HepG2 (cell line): ENCODE results near the gene RALBP1. TPM values are rescaled to one million over a fixed set of nuclear protein-coding genes. Genes with fewer than 3 reads are reported as not detected.

Experiments
- ATAC-seq: fragments of 200-7000 bp; cut with Tn5 transposase; 3 replicates; pipeline ENCODE4 v1.9.1; 2020; ENCODE audit warnings: mild to moderate bottlenecking, moderate library complexity
- BruUV-seq: library from RNA; stranded (reverse); fragments of 400-500 nt; replicated peaks from 2 replicates; lab custom pipeline; 2021; lab: Mats Ljungman, UMichigan
- CTCF ChIA-PET: fragments of 300-600 bp; formaldehyde crosslinking; extraction: SDS; loops from one replicate; lab custom pipeline; 2021; ENCODE audit warnings: low total read pairs, inconsistent platforms, low intra/inter-chr PET ratio; lab: Yijun Ruan, JAX
- POLR2A ChIA-PET: fragments of 350-600 bp; sonication (Branson Sonifier 250); formaldehyde crosslinking; loops from one replicate; lab custom pipeline; 2020; ENCODE audit warnings: antibody characterized with exemption, inconsistent platforms; lab: Yijun Ruan, JAX
- DNase-seq: peaks from one replicate; pipeline ENCODE4 v3.0.0-alpha.2; 2015; ENCODE audit warnings: low spot score
- FAIRE-seq: peaks from 3 replicates; lab custom pipeline; 2011; peaks lifted over from hg19 to GRCh38; lab: Jason Lieb, UNC
- H2AFZ ChIP-seq: one replicate; pipeline ENCODE4 v1.6.1; 2011; ENCODE audit warnings: low read length, inconsistent platforms
- H3K27ac ChIP-seq: fragments of 300-600 bp; 3 replicates; pipeline ENCODE4 v1.8.0; 2011; ENCODE audit warnings: mixed run types, mild to moderate bottlenecking, mixed read lengths, low read length, inconsistent platforms; ENCODE audit not compliant: insufficient read depth; ENCODE audit errors: extremely low read length
- H3K27me3 ChIP-seq, 2 experiments: fragments of 200-600 bp in 1 of 2; 2 replicates in 1 of 2; 3 replicates in 1 of 2; pipeline versions ENCODE4 v1.6.0 to v1.8.0; 2011; ENCODE audit warnings: low read length in 2 of 2, mild to moderate bottlenecking in 2 of 2, moderate library complexity in 2 of 2, inconsistent platforms in 1 of 2; ENCODE audit not compliant: insufficient read depth in 2 of 2, control insufficient read depth in 1 of 2
- H3K36me3 ChIP-seq, 2 experiments: fragments of 200-600 bp in 1 of 2; replicated peaks in 1 of 2; 2 replicates in 1 of 2; 3 replicates in 1 of 2; pipeline versions ENCODE4 v1.5.1 to v1.8.0; 2011; ENCODE audit warnings: low read length in 2 of 2, inconsistent platforms in 1 of 2; ENCODE audit not compliant: insufficient read depth in 2 of 2, control insufficient read depth in 1 of 2
- H3K4me1 ChIP-seq: 2 replicates; pipeline ENCODE4 v1.5.1; 2012; ENCODE audit warnings: low read length, inconsistent platforms; ENCODE audit not compliant: insufficient read depth
- H3K4me2 ChIP-seq: 2 replicates; pipeline ENCODE4 v1.6.0; 2011; ENCODE audit warnings: low read depth, low read length, inconsistent platforms
- H3K4me3 ChIP-seq, 3 experiments: fragments of 200-600 bp in 1 of 3; sonication (generic), shearing (Covaris generic) in 1 of 3; replicated peaks in 1 of 3; 2 replicates each; pipeline ENCODE4 v1.5.1; 2011 to 2016; ENCODE audit warnings: low read length in 3 of 3, inconsistent platforms in 2 of 3, low read depth in 2 of 3, mild to moderate bottlenecking in 2 of 3, control low read depth in 1 of 3, mixed read lengths in 1 of 3; ENCODE audit not compliant: insufficient read depth in 1 of 3
- H3K79me2 ChIP-seq: one replicate; pipeline ENCODE4 v1.6.1; 2011; ENCODE audit warnings: low read length, inconsistent platforms; ENCODE audit not compliant: insufficient read depth
- H3K9ac ChIP-seq: 2 replicates; pipeline ENCODE4 v1.6.0; 2011; ENCODE audit warnings: mild to moderate bottlenecking, low read depth, low read length, inconsistent platforms; ENCODE audit not compliant: insufficient read depth
- H3K9me3 ChIP-seq: 2 replicates; pipeline ENCODE4 v1.5.1; 2012; ENCODE audit warnings: mild to moderate bottlenecking, low read length
- H4K20me1 ChIP-seq: 2 replicates; pipeline ENCODE4 v1.6.0; 2011; ENCODE audit warnings: inconsistent platforms, mild to moderate bottlenecking, low read length, moderate library complexity; ENCODE audit not compliant: insufficient read depth
- CREB1 ChIP-seq, 2 experiments: fragments of 450-650 bp in 1 of 2; IDR thresholded peaks; 2 replicates each; pipeline ENCODE4 v1.6.1; 2016 to 2017; ENCODE audit warnings: control low read depth in 1 of 2, mild to moderate bottlenecking in 1 of 2, missing compliant biosample characterization in 1 of 2, missing genetic modification characterization in 1 of 2
- DR1 ChIP-seq: sonication (generic); formaldehyde crosslinking; IDR thresholded peaks from 2 replicates; pipeline ENCODE4 v1.8.0; 2021; ENCODE audit warnings: mild to moderate bottlenecking, missing genetic modification reagents, inconsistent platforms
- EZH2 ChIP-seq: conservative IDR thresholded peaks from 2 replicates; pipeline ENCODE4 v1.6.1; 2012; ENCODE audit warnings: mild to moderate bottlenecking, low read depth, low read length, moderate library complexity
- HOXA7 ChIP-seq: sonication (generic); formaldehyde crosslinking; IDR thresholded peaks from 2 replicates; pipeline ENCODE4 v1.8.1; 2022; ENCODE audit warnings: mild to moderate bottlenecking, missing genetic modification reagents, moderate library complexity
- JARID2 ChIP-seq: sonication (generic); formaldehyde crosslinking; IDR thresholded peaks from 2 replicates; pipeline ENCODE4 v1.8.1; 2023; ENCODE audit warnings: missing genetic modification reagents, inconsistent platforms; ENCODE audit not compliant: insufficient replicate concordance
- MAFG ChIP-seq: sonication (generic); formaldehyde crosslinking; IDR thresholded peaks from 2 replicates; pipeline ENCODE4 v1.5.1; 2020; ENCODE audit warnings: mild to moderate bottlenecking, missing genetic modification reagents
- MEIS2 ChIP-seq: sonication (generic); formaldehyde crosslinking; IDR thresholded peaks from 2 replicates; pipeline ENCODE4 v1.9.0; 2021; ENCODE audit warnings: mild to moderate bottlenecking, missing genetic modification reagents
- NFKB2 ChIP-seq: sonication (generic); formaldehyde crosslinking; IDR thresholded peaks from 2 replicates; pipeline ENCODE4 v1.4.0; 2020; ENCODE audit warnings: missing genetic modification reagents, borderline replicate concordance
- RAD21 ChIP-seq: fragments of 450-650 bp; formaldehyde crosslinking; IDR thresholded peaks from 2 replicates; pipeline ENCODE4 v1.5.0; 2020; ENCODE audit warnings: mild to moderate bottlenecking
- RBM39 ChIP-seq: fragments of 200-400 bp; formaldehyde crosslinking; IDR thresholded peaks from one replicate; pipeline ENCODE4 v1.6.1; 2018; ENCODE audit warnings: antibody characterized with exemption, mild to moderate bottlenecking, low read depth, low read length; ENCODE audit not compliant: poor library complexity, severe bottlenecking
- RORA ChIP-seq: sonication (generic); formaldehyde crosslinking; IDR thresholded peaks from 2 replicates; pipeline ENCODE4 v1.5.0; 2020; ENCODE audit warnings: mild to moderate bottlenecking, missing genetic modification reagents, moderate library complexity
- SP140L ChIP-seq: sonication (generic); formaldehyde crosslinking; IDR thresholded peaks from 2 replicates; pipeline ENCODE4 v1.4.0; 2020; ENCODE audit warnings: missing genetic modification reagents, borderline replicate concordance
- ZNF569 ChIP-seq: sonication (generic); formaldehyde crosslinking; IDR thresholded peaks from 2 replicates; pipeline ENCODE4 v1.5.0; 2020; ENCODE audit warnings: mild to moderate bottlenecking, missing genetic modification reagents, moderate library complexity, borderline replicate concordance
- WGBS: methylation state at CpG from one replicate; pipeline ENCODE4 v1.1.6; 2017; ENCODE audit warnings: low lambda C conversion rate; 5-methylcytosine and 5-hydroxymethylcytosine counted together
- in situ Hi-C: cut with HindIII; loops from 2 replicates; pipeline ENCODE4 v1.10.0; 2017; ENCODE audit warnings: low pct_unique_long_range_greater_than_20kb; ENCODE audit not compliant: extremely low pct_ligation_motif_present
- intact Hi-C: fragments of 100-400 bp; cut with micrococcal nuclease; formaldehyde crosslinking; loops from one replicate; pipeline ENCODE4 v1.10.0; 2022; ENCODE audit not compliant: unreplicated experiment
- polyA plus RNA-seq, 8 experiments: library from polyadenylated mRNA; depleted of rRNA in 3 of 8; stranded (reverse) in 7 of 8; unstranded in 1 of 8; fragments of >200 nt; fragmentation: Illumina TruSeq in 4 of 8; extraction: Trizol in 4 of 8; gene quantifications; 2 replicates each; pipeline versions ENCODE4 v1.2.1 to v1.2.3, GENCODE V29; 2011 to 2016; ENCODE audit warnings: low read depth in 4 of 8, missing spikeins in 1 of 8, mixed read lengths in 1 of 8; ENCODE audit not compliant: insufficient read depth in 1 of 8
- total RNA-seq, 5 experiments: library from RNA; depleted of rRNA; stranded (reverse); fragments of >200 nt; fragmentation: Illumina TruSeq; extraction: Trizol; gene quantifications; 2 replicates each; pipeline ENCODE4 v1.2.3, GENCODE V29; 2016; ENCODE audit warnings: low read depth in 1 of 5
- TF ChIP-seq, protein P1 (sequence below): sonication (generic); formaldehyde crosslinking; IDR thresholded peaks from 2 replicates; pipeline ENCODE4 v1.5.0; 2020; ENCODE audit warnings: missing genetic modification reagents
- TF ChIP-seq, protein P2 (sequence below): sonication (generic); formaldehyde crosslinking; IDR thresholded peaks from 2 replicates; pipeline ENCODE4 v1.4.0; 2020; ENCODE audit warnings: missing genetic modification reagents
- TF ChIP-seq, protein P3 (sequence below): sonication (generic); formaldehyde crosslinking; IDR thresholded peaks from 2 replicates; pipeline ENCODE4 v1.5.1; 2020; ENCODE audit warnings: missing genetic modification reagents, mild to moderate bottlenecking, borderline replicate concordance
- TF ChIP-seq, protein P4 (sequence below): sonication (generic); formaldehyde crosslinking; IDR thresholded peaks from 2 replicates; pipeline ENCODE4 v1.4.0; 2020; ENCODE audit warnings: missing genetic modification reagents

The RALBP1 gene
- total and polyA plus RNA-seq, 2 of the 13 experiments (the other 11 are each of a cell fraction or from before 2014, with no cell fraction given), result 24.5 to 33.1 TPM

DNA sequence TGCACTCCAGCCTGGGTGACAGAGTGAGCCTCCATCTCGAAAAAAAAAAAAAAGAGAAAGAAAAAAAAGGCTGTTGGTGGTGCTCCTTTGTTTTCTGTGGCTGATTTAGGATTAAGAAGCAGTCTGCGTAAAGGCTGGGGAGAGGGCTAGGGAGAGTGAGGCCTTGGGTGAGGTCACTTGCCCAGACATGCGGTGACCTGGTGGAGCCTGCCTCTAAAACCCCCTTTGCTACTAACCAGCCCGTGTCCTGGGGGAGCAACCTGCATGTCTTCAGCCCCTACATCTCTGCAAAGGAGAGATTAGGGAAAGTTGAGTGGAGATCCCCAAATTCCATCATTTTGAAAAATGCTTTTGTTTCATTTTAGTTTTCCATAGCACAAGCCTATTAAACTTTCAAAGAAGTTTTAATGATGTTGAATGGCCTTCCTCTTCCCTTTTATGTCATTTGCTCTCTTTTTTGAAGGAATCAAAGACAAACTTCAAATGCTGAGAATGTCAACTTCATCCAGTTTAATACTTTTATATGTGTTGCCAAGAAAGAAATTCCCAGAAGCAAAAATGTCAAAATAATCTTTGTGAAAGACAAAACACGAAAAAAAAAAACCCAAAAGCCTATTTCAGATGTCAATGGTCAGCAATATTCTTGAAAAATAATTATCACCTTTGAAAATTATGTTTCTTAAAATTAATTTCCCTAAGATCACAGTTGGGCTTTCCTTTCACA lies 38.9 kb upstream of the RALBP1 start:
- WGBS, result 43% methylated on average over 5 of the region's 5 CpGs
- FAIRE-seq, result no peak
- no peak overlapping the region for H3K4me3 ChIP-seq
- DNase-seq, result no peak
- CTCF ChIA-PET, result no interaction called here
- intact Hi-C loops, result no loop called here
- H3K79me2 ChIP-seq, result no peaks in the 10 kb centered on the region
- no peak for ATAC-seq
- H3K36me3 ChIP-seq, result no peaks in the 10 kb centered on the region
- no peaks in the 10 kb centered on the region; a peak in 1 of 5 replicates for H3K27me3 ChIP-seq
- in situ Hi-C loops, result no loop called here
- H3K9me3 ChIP-seq, result no peaks in the 10 kb centered on the region
- no peak overlapping the region for H3K4me2 ChIP-seq
- H3K27ac ChIP-seq, result no peak overlapping the region
- POLR2A ChIA-PET, result no interaction called here
- no TSS peak for BruUV-seq
- no peak overlapping the region for H2AFZ ChIP-seq
- H4K20me1 ChIP-seq, result no peaks in the 10 kb centered on the region
- peaks cover 6% of the 10 kb centered on the region; the same call in 1 of the 2 replicates for H3K4me1 ChIP-seq
- H3K9ac ChIP-seq, result no peak overlapping the region
- TF ChIP-seq HOXA7, result no peak
- TF ChIP-seq DR1 (CRISPR knock-in tag), result no peak
- TF ChIP-seq SP140L (CRISPR knock-in tag), result no peak
- TF ChIP-seq, protein P1, sequence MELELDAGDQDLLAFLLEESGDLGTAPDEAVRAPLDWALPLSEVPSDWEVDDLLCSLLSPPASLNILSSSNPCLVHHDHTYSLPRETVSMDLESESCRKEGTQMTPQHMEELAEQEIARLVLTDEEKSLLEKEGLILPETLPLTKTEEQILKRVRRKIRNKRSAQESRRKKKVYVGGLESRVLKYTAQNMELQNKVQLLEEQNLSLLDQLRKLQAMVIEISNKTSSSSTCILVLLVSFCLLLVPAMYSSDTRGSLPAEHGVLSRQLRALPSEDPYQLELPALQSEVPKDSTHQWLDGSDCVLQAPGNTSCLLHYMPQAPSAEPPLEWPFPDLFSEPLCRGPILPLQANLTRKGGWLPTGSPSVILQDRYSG (CRISPR knock-in tag), result no peak
- TF ChIP-seq NFKB2, result no peak
- TF ChIP-seq, protein P2, sequence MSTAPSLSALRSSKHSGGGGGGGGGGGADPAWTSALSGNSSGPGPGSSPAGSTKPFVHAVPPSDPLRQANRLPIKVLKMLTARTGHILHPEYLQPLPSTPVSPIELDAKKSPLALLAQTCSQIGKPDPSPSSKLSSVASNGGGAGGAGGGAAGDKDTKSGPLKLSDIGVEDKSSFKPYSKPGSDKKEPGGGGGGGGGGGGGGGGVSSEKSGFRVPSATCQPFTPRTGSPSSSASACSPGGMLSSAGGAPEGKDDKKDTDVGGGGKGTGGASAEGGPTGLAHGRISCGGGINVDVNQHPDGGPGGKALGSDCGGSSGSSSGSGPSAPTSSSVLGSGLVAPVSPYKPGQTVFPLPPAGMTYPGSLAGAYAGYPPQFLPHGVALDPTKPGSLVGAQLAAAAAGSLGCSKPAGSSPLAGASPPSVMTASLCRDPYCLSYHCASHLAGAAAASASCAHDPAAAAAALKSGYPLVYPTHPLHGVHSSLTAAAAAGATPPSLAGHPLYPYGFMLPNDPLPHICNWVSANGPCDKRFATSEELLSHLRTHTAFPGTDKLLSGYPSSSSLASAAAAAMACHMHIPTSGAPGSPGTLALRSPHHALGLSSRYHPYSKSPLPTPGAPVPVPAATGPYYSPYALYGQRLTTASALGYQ, result no peak
- TF ChIP-seq RORA (CRISPR knock-in tag), result no peak
- TF ChIP-seq, protein P3, sequence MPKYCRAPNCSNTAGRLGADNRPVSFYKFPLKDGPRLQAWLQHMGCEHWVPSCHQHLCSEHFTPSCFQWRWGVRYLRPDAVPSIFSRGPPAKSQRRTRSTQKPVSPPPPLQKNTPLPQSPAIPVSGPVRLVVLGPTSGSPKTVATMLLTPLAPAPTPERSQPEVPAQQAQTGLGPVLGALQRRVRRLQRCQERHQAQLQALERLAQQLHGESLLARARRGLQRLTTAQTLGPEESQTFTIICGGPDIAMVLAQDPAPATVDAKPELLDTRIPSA (CRISPR knock-in tag), result no peak
- no peak for TF ChIP-seq EZH2
- TF ChIP-seq, protein P4, sequence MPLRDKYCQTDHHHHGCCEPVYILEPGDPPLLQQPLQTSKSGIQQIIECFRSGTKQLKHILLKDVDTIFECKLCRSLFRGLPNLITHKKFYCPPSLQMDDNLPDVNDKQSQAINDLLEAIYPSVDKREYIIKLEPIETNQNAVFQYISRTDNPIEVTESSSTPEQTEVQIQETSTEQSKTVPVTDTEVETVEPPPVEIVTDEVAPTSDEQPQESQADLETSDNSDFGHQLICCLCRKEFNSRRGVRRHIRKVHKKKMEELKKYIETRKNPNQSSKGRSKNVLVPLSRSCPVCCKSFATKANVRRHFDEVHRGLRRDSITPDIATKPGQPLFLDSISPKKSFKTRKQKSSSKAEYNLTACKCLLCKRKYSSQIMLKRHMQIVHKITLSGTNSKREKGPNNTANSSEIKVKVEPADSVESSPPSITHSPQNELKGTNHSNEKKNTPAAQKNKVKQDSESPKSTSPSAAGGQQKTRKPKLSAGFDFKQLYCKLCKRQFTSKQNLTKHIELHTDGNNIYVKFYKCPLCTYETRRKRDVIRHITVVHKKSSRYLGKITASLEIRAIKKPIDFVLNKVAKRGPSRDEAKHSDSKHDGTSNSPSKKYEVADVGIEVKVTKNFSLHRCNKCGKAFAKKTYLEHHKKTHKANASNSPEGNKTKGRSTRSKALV (CRISPR knock-in tag), result no peak
- TF ChIP-seq RAD21, result no peak
- no peak for TF ChIP-seq MEIS2 (CRISPR knock-in tag)
- no peak for TF ChIP-seq CREB1 (IDR thresholded peaks at IDR 0.05)
- no peak for TF ChIP-seq CREB1 (CRISPR knock-in tag; IDR thresholded peaks at IDR 0.05)
- TF ChIP-seq RBM39, result no peak
- TF ChIP-seq ZNF569 (CRISPR knock-in tag), result no peak
- TF ChIP-seq MAFG (CRISPR knock-in tag), result no peak
- TF ChIP-seq JARID2 (CRISPR knock-in tag), result no peak
